ENCODE data around the gene SH3D19.

DNA sequence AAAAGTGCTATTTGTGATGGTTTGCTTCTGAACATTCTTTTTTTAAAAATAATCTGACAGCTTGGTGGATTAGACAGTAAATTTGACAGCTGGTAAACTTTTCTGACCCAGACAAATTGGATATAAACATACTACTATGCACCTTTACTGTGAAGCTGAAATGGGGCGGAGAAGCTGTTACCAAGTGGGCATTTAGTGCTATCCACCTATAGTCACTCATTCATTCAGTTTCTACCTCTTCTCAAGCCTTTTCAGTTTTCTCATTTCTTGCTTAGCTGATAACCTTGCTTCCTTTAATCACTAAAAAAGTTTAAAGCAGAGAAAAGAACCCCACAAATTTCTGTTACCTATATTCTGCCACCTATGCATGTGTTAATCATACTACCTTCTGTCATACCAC, 220.8 kb downstream of the SH3D19 start:
- TF ChIP-seq, protein P1, sequence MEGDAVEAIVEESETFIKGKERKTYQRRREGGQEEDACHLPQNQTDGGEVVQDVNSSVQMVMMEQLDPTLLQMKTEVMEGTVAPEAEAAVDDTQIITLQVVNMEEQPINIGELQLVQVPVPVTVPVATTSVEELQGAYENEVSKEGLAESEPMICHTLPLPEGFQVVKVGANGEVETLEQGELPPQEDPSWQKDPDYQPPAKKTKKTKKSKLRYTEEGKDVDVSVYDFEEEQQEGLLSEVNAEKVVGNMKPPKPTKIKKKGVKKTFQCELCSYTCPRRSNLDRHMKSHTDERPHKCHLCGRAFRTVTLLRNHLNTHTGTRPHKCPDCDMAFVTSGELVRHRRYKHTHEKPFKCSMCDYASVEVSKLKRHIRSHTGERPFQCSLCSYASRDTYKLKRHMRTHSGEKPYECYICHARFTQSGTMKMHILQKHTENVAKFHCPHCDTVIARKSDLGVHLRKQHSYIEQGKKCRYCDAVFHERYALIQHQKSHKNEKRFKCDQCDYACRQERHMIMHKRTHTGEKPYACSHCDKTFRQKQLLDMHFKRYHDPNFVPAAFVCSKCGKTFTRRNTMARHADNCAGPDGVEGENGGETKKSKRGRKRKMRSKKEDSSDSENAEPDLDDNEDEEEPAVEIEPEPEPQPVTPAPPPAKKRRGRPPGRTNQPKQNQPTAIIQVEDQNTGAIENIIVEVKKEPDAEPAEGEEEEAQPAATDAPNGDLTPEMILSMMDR (IDR thresholded peaks at IDR 0.05 in 4 of 5, conservative IDR thresholded peaks at IDR 0.05 in 1 of 5): no peak
- TF ChIP-seq POLR2A (IDR thresholded peaks at IDR 0.05): no peak
